T1000 (cell line): ENCODE data around the gene APBB1IP.
"Not testable (repeated sequence)": the region's sequence is repeated elsewhere in the genome, so short reads cannot be mapped to it uniquely, and the experiment has no call there.

Experiments
- DNase-seq: peaks from one replicate; lab custom pipeline; 2025; ENCODE audit warnings: mixed read lengths; lab: John Stamatoyannopoulos, UW

APBB1IP gene

GRCh38 chr10:26437637-26438461 is at the start of gene APBB1IP:
APBB1IP (plus strand) TSS chr10:26438341; CDS start chr10:26492327, 53,986 bp downstream.
- no peak for DNase-seq

- no peak for DNase-seq
These were observed 48.6 kb upstream of the APBB1IP start for GRCh38 chr10:26389533-26389932.

- DNase-seq: no peak
These were observed 46.1 kb upstream of the APBB1IP start for GRCh38 chr10:26391701-26392695.

GRCh38 chr10:26398353-26398752 is 39.8 kb upstream of the APBB1IP start:
- DNase-seq: not testable (repeated sequence)

GRCh38 chr10:26407406-26407969 is 30.7 kb upstream of the APBB1IP start:
- DNase-seq: peak; percentile 93

GRCh38 chr10:26408858-26409494 is 29.2 kb upstream of the APBB1IP start:
- no peak for DNase-seq

- no peak for DNase-seq
These were observed 27.8 kb upstream of the APBB1IP start for GRCh38 chr10:26410356-26410755.

GRCh38 chr10:26412932-26413331 is 25.2 kb upstream of the APBB1IP start:
- DNase-seq: no peak

GRCh38 chr10:26413375-26413774 is 24.8 kb upstream of the APBB1IP start:
- no peak for DNase-seq

GRCh38 chr10:26417136-26417535 is 21.0 kb upstream of the APBB1IP start:
- DNase-seq: no peak

- no peak for DNase-seq
These were observed 15.2 kb upstream of the APBB1IP start for GRCh38 chr10:26422977-26423376.

- no peak for DNase-seq
These were observed 14.4 kb upstream of the APBB1IP start for GRCh38 chr10:26423722-26424121.

- peak; percentile 70 for DNase-seq
These were observed 7.4 kb upstream of the APBB1IP start for GRCh38 chr10:26430641-26431163.

GRCh38 chr10:26432938-26433337 is 5.2 kb upstream of the APBB1IP start:
- no peak for DNase-seq

- DNase-seq: no peak
These were observed 2.3 kb upstream of the APBB1IP start for GRCh38 chr10:26435852-26436251.

GRCh38 chr10:26436848-26437247 is 1.3 kb upstream of the APBB1IP start:
- no peak for DNase-seq

- no peak for DNase-seq
These were observed 597 bp downstream of the APBB1IP start for GRCh38 chr10:26438534-26439341.

- no peak for DNase-seq
These were observed 1.4 kb downstream of the APBB1IP start for GRCh38 chr10:26439406-26440087.

GRCh38 chr10:26440088-26440470 is 1.9 kb downstream of the APBB1IP start:
- no peak for DNase-seq
